ENCODE data around the gene PRIMA1. TPM values are rescaled to one million over a fixed set of nuclear protein-coding genes. Genes with fewer than 3 reads are reported as not detected.

The PRIMA1 gene
- polyA plus RNA-seq, 1 of the 3 experiments (the other 2 are of a cell fraction): 0.18 TPM

GRCh38 chr14:93732524-93732923 is 55.8 kb downstream of the PRIMA1 start:
- no peak for DNase-seq
- H3K9me3 ChIP-seq: no peaks in the 10 kb centered on the region
- no peaks in the 10 kb centered on the region for H3K79me2 ChIP-seq (ENCODE audit: insufficient read depth)
- no peak overlapping the region; a peak in 1 of 4 replicates for H3K27ac ChIP-seq (ENCODE audit: low read depth in 2 of 2, low read length in 1 of 2)
- WGBS (ENCODE audit: low lambda C conversion rate): 40% methylated on average over 10 of the region's 10 CpGs
- H3K9me2 ChIP-seq: no peaks in the 10 kb centered on the region
- H3K4me2 ChIP-seq: no peak overlapping the region
- no peaks in the 10 kb centered on the region for H3K27me3 ChIP-seq (ENCODE audit: insufficient read depth)
- H3F3A ChIP-seq (replicated peaks; ENCODE audit: insufficient read depth): no peaks in the 10 kb centered on the region
- no peak overlapping the region for H3K4me3 ChIP-seq (ENCODE audit: low read depth in 2 of 2, low read length in 1 of 2)
- ChIA-PET POLR2A (no interaction called here), CTCF (interaction anchor here (1.5 kb wide), 1 partner anchor 170 kb away, joined by 4 read pairs; no protein-coding TSS in a partner anchor)
- no peaks in the 10 kb centered on the region for H4K20me1 ChIP-seq (ENCODE audit: insufficient read depth)
- no peak overlapping the region for H3K9ac ChIP-seq
- TF ChIP-seq USF1 (IDR thresholded peaks at IDR 0.05; ENCODE audit: borderline replicate concordance, low read depth) (no peak), POLR2AphosphoS5 (IDR thresholded peaks at IDR 0.05; ENCODE audit: low read depth, low read length) (no peak), TAF1 (IDR thresholded peaks at IDR 0.05; ENCODE audit: borderline replicate concordance, low read depth, low read length) (no peak), RFX5 (IDR thresholded peaks at IDR 0.05; ENCODE audit: low read length) (no peak), MAX (IDR thresholded peaks at IDR 0.05; ENCODE audit: low read depth) (no peak), GABPA (IDR thresholded peaks at IDR 0.05; ENCODE audit: low read depth) (no peak), GATA2 (CRISPR knock-in tag; IDR thresholded peaks at IDR 0.05) (no peak), YY1 (IDR thresholded peaks at IDR 0.05; ENCODE audit: low read depth) (no peak), REST (IDR thresholded peaks at IDR 0.05; ENCODE audit: low read depth, low read length) (no peak), NRF1 (IDR thresholded peaks at IDR 0.05; ENCODE audit: low read depth, low read length) (no peak), MEF2A (IDR thresholded peaks at IDR 0.05; ENCODE audit: borderline replicate concordance, low read depth) (no peak), TCF12 (IDR thresholded peaks at IDR 0.05) (no peak), TEAD4 (IDR thresholded peaks at IDR 0.05; ENCODE audit: borderline replicate concordance, insufficient read depth) (no peak), ZBTB33 (IDR thresholded peaks at IDR 0.05; ENCODE audit: borderline replicate concordance, low read depth) (no peak), SIN3A (IDR thresholded peaks at IDR 0.05; ENCODE audit: borderline replicate concordance, low read depth, low read length) (no peak)
- no peak overlapping the region for H2AFZ ChIP-seq (ENCODE audit: low read depth)
- no peaks in the 10 kb centered on the region for H3K36me3 ChIP-seq (replicated peaks in 1 of 2; ENCODE audit: control insufficient read depth in 1 of 2, insufficient read depth in 2 of 2, low read length in 1 of 2)
- peaks cover 0 to 32% of the 10 kb centered on the region in 2 experiments; a peak in 2 of 4 replicates for H3K4me1 ChIP-seq (ENCODE audit: control insufficient read depth in 1 of 2, insufficient read depth in 2 of 2, low read depth in 1 of 2, low read length in 1 of 2)

All from SK-N-SH (cell line).